GM08714 (cell line): Measurements from ENCODE around the gene CENPH.
"Not testable (repeated sequence)": the region's sequence is repeated elsewhere in the genome, so short reads cannot be mapped to it uniquely, and the experiment has no call there.

ENCODE experiments used
- H3K4me3 ChIP-seq: fragments of 200-500 bp; sonication (Bioruptor generic); 2 replicates; pipeline ENCODE4 v1.5.1; 2014; ENCODE audit warnings: mild to moderate bottlenecking, low read length, inconsistent platforms
- ZNF274 ChIP-seq: IDR thresholded peaks from 2 replicates; pipeline ENCODE4 v1.6.1; 2012; ENCODE audit warnings: mild to moderate bottlenecking, low read depth, low read length

CENPH gene

GRCh38 chr5:69224520-69224919 is 35.1 kb downstream of the CENPH start:
- no peak overlapping the region for H3K4me3 ChIP-seq
- no peak for TF ChIP-seq ZNF274

- no peak for TF ChIP-seq ZNF274
- no peak overlapping the region for H3K4me3 ChIP-seq
These were observed 36.5 kb downstream of the CENPH start for GRCh38 chr5:69225860-69226259.

- TF ChIP-seq ZNF274, result no peak
- H3K4me3 ChIP-seq, result no peak overlapping the region
These were observed 40.8 kb downstream of the CENPH start for GRCh38 chr5:69230181-69230580.

- H3K4me3 ChIP-seq, result no peak overlapping the region
- no peak for TF ChIP-seq ZNF274
These were observed 41.9 kb downstream of the CENPH start for GRCh38 chr5:69231281-69231680.

- no peak for TF ChIP-seq ZNF274
These were observed 42.5 kb downstream of the CENPH start for GRCh38 chr5:69231851-69232250.

GRCh38 chr5:69234457-69235268 is 45.3 kb downstream of the CENPH start, which contains the start of gene CDK7:
TSS of gene CDK7 (plus strand) at chr5:69234886. CDS start at chr5:69234976, 90 bp downstream.
- TF ChIP-seq ZNF274, result no peak
- H3K4me3 ChIP-seq, result peak within 1 kb of the TSS; percentile 76

More at GRCh38 chr5:69231851-69232250, 42.5 kb downstream of the CENPH start:
- no peak overlapping the region for H3K4me3 ChIP-seq

GRCh38 chr5:69236733-69237132 is 47.4 kb downstream of the CENPH start:
- H3K4me3 ChIP-seq, result not testable (repeated sequence)

GRCh38 chr5:69237877-69238276 is 48.5 kb downstream of the CENPH start:
- H3K4me3 ChIP-seq, result no peak overlapping the region
- TF ChIP-seq ZNF274, result no peak

GRCh38 chr5:69238760-69239251 is 49.4 kb downstream of the CENPH start:
- H3K4me3 ChIP-seq, result no peak overlapping the region
- no peak for TF ChIP-seq ZNF274

GRCh38 chr5:69242215-69242927 is 53.0 kb downstream of the CENPH start:
- H3K4me3 ChIP-seq, result no peak overlapping the region
- TF ChIP-seq ZNF274, result no peak

GRCh38 chr5:69245031-69245430 is 55.6 kb downstream of the CENPH start:
- TF ChIP-seq ZNF274, result no peak
- H3K4me3 ChIP-seq, result no peak overlapping the region

- TF ChIP-seq ZNF274, result no peak
- no peak overlapping the region for H3K4me3 ChIP-seq
These were observed 58.6 kb downstream of the CENPH start for GRCh38 chr5:69248019-69248418.

GRCh38 chr5:69250593-69250992 is 61.2 kb downstream of the CENPH start:
- no peak overlapping the region for H3K4me3 ChIP-seq
- no peak for TF ChIP-seq ZNF274

- H3K4me3 ChIP-seq, result no peak overlapping the region
- TF ChIP-seq ZNF274, result no peak
These were observed 63.1 kb downstream of the CENPH start for GRCh38 chr5:69252437-69252836.

- H3K4me3 ChIP-seq, result not testable (repeated sequence)
These were observed 66.6 kb downstream of the CENPH start for GRCh38 chr5:69255940-69256339.
